Uterus (tissue), 2 donors: Measurements from ENCODE around the gene BCAN.

Experiments used
- CTCF ChIP-seq, 4 experiments: fragments of 200-600 bp in 2 of 4; fragments of 450-650 bp in 2 of 4; sonication (generic) in 2 of 4; IDR thresholded peaks; one replicate each; pipeline ENCODE4 v1.5.1; 2016 to 2019; ENCODE audit warnings: antibody characterized with exemption in 4 of 4, mild to moderate bottlenecking in 2 of 4, moderate library complexity in 1 of 4
- POLR2A ChIP-seq, 2 donors: fragments of 450-650 bp; IDR thresholded peaks; one replicate each; pipeline ENCODE4 v1.6.1; 2016; ENCODE audit warnings: antibody characterized with exemption in 2 of 2, mild to moderate bottlenecking in 1 of 2, moderate library complexity in 1 of 2

GRCh38 chr1:156684227-156684782 is 42.4 kb downstream of the BCAN start:
- TF ChIP-seq CTCF (IDR thresholded peaks at IDR 0.05) (no peak), POLR2A (IDR thresholded peaks at IDR 0.05) (no peak)
